H1 (cell line): ENCODE results near the gene CD248. TPM values are rescaled to one million over a fixed set of nuclear protein-coding genes. Genes with fewer than 3 reads are reported as not detected.
A peak's percentile ranks its signal among the peaks of the same experiment; 100 is the strongest.

ENCODE experiments used
- CTCF ChIA-PET: fragments of 300-600 bp; sonication (Branson Sonifier 250); formaldehyde crosslinking; loops from one replicate; lab custom pipeline; 2021; ENCODE audit not compliant: partially characterized antibody; lab: Charles Lee
- POLR2A ChIA-PET: fragments of 300-600 bp; sonication (Branson Sonifier 250); formaldehyde crosslinking; loops from one replicate; lab custom pipeline; 2021; ENCODE audit warnings: inconsistent platforms; ENCODE audit not compliant: partially characterized antibody; lab: Charles Lee
- DNase-seq, 2 experiments: peaks; one replicate each; pipeline versions ENCODE4 v3.0.0 to v3.0.0-alpha.2; 2010 to 2022; ENCODE audit warnings: low spot score in 2 of 2, low read depth in 1 of 2, mixed read lengths in 1 of 2
- FAIRE-seq: peaks from 2 replicates; lab custom pipeline; 2011; peaks lifted over from hg19 to GRCh38; lab: Jason Lieb, UNC
- H2AFZ ChIP-seq: 2 replicates; pipeline ENCODE4 v1.8.1; 2012; ENCODE audit warnings: low read length, inconsistent platforms
- H2AK5ac ChIP-seq: 2 replicates; pipeline ENCODE4 v1.6.1; 2013; ENCODE audit warnings: low read depth, low read length
- H2BK120ac ChIP-seq: replicated peaks from 2 replicates; pipeline ENCODE3; 2013; ENCODE audit warnings: low read depth, low read length, inconsistent platforms
- H2BK12ac ChIP-seq: 2 replicates; pipeline ENCODE4 v1.6.1; 2013; ENCODE audit warnings: low read depth, low read length
- H2BK15ac ChIP-seq: 2 replicates; pipeline ENCODE4 v1.6.1; 2013; ENCODE audit warnings: low read length
- H2BK20ac ChIP-seq: 2 replicates; pipeline ENCODE4 v1.6.1; 2013; ENCODE audit warnings: low read length
- H2BK5ac ChIP-seq: 2 replicates; pipeline ENCODE4 v1.6.1; 2013; ENCODE audit warnings: low read depth, low read length
- H3K14ac ChIP-seq: 2 replicates; pipeline ENCODE4 v1.6.1; 2013; ENCODE audit warnings: inconsistent platforms; ENCODE audit not compliant: insufficient read length
- H3K18ac ChIP-seq: 2 replicates; pipeline ENCODE4 v1.6.1; 2013; ENCODE audit warnings: low read length; ENCODE audit errors: extremely low read depth
- H3K23ac ChIP-seq: 2 replicates; pipeline ENCODE4 v1.6.1; 2013; ENCODE audit warnings: inconsistent platforms; ENCODE audit not compliant: insufficient read length
- H3K23me2 ChIP-seq: 2 replicates; pipeline ENCODE4 v1.6.1; 2013; ENCODE audit warnings: low read depth, low read length
- H3K27ac ChIP-seq: 2 replicates; pipeline ENCODE4 v1.6.1; 2011; ENCODE audit warnings: low read depth, low read length, inconsistent platforms
- H3K27me3 ChIP-seq, 4 experiments: replicated peaks in 1 of 4; 1 replicate in 1 of 4; 2 replicates in 3 of 4; pipeline versions ENCODE4 v1.6.1 to v1.8.1; 2011 to 2013; ENCODE audit warnings: low read length in 3 of 4, mild to moderate bottlenecking in 3 of 4, inconsistent platforms in 2 of 4, mixed read lengths in 2 of 4, moderate library complexity in 1 of 4; ENCODE audit not compliant: control insufficient read depth in 3 of 4, insufficient read depth in 3 of 4; ENCODE audit errors: extremely low read depth in 1 of 4
- H3K36me3 ChIP-seq, 4 experiments: 2 replicates each; pipeline versions ENCODE4 v1.6.1 to v1.8.1; 2011 to 2013; ENCODE audit warnings: mild to moderate bottlenecking in 4 of 4, low read length in 3 of 4, moderate library complexity in 2 of 4, control low read depth in 1 of 4, inconsistent platforms in 1 of 4; ENCODE audit not compliant: insufficient read depth in 4 of 4, control insufficient read depth in 2 of 4
- H3K4ac ChIP-seq: replicated peaks from 2 replicates; pipeline ENCODE3; 2013; ENCODE audit warnings: low read length, low read depth, mixed read lengths, inconsistent platforms; ENCODE audit not compliant: insufficient read length
- H3K4me1 ChIP-seq, 4 experiments: replicated peaks in 1 of 4; 1 replicate in 1 of 4; 2 replicates in 3 of 4; pipeline versions ENCODE4 v1.6.1 to v1.8.1; 2011 to 2013; ENCODE audit warnings: low read length in 3 of 4, inconsistent platforms in 2 of 4, mixed read lengths in 1 of 4; ENCODE audit not compliant: insufficient read depth in 4 of 4, control insufficient read depth in 3 of 4
- H3K4me2 ChIP-seq, 2 experiments: 2 replicates each; pipeline versions ENCODE4 v1.6.1 to v1.8.1; 2011 to 2013; ENCODE audit warnings: low read depth in 2 of 2, low read length in 2 of 2, control low read depth in 1 of 2, inconsistent platforms in 1 of 2, mild to moderate bottlenecking in 1 of 2; ENCODE audit not compliant: insufficient read depth in 1 of 2
- H3K4me3 ChIP-seq, 4 experiments: fragments of 200-600, 300-600 bp in 1 of 4; sonication (generic), shearing (Covaris generic), sonication (Bioruptor Twin) in 1 of 4; 2 replicates each; pipeline versions ENCODE4 v1.5.1 to v1.8.1; 2011 to 2016; ENCODE audit warnings: low read length in 4 of 4, low read depth in 3 of 4, control low read depth in 2 of 4, inconsistent platforms in 2 of 4, mild to moderate bottlenecking in 2 of 4, mixed read lengths in 1 of 4, moderate library complexity in 1 of 4; ENCODE audit not compliant: insufficient read depth in 2 of 4; ENCODE audit errors: extremely low read depth in 1 of 4
- H3K56ac ChIP-seq: replicated peaks from 2 replicates; pipeline ENCODE3; 2013; ENCODE audit warnings: low read depth, mild to moderate bottlenecking, mixed read lengths, low read length, inconsistent platforms; ENCODE audit not compliant: insufficient read length
- H3K79me1 ChIP-seq: 2 replicates; pipeline ENCODE4 v1.6.1; 2013; ENCODE audit warnings: low read depth, low read length, control low read depth
- H3K79me2 ChIP-seq, 2 experiments: 2 replicates each; pipeline versions ENCODE4 v1.6.1 to v1.8.1; 2012 to 2013; ENCODE audit warnings: low read length in 2 of 2, mild to moderate bottlenecking in 2 of 2, inconsistent platforms in 1 of 2; ENCODE audit not compliant: insufficient read depth in 2 of 2, control insufficient read depth in 1 of 2
- H3K9ac ChIP-seq, 4 experiments: replicated peaks in 1 of 4; 1 replicate in 1 of 4; 2 replicates in 3 of 4; pipeline versions ENCODE4 v1.6.1 to v1.8.1; 2011 to 2013; ENCODE audit warnings: low read depth in 3 of 4, low read length in 3 of 4, control low read depth in 2 of 4, mild to moderate bottlenecking in 2 of 4, moderate library complexity in 2 of 4, inconsistent platforms in 1 of 4; ENCODE audit errors: extremely low read depth in 1 of 4
- H3K9me3 ChIP-seq, 2 experiments: 2 replicates each; pipeline versions ENCODE4 v1.6.1 to v1.8.1; 2012 to 2013; ENCODE audit warnings: mild to moderate bottlenecking in 2 of 2, moderate library complexity in 2 of 2, control low read depth in 1 of 2, inconsistent platforms in 1 of 2, low read depth in 1 of 2, low read length in 1 of 2, mixed read lengths in 1 of 2; ENCODE audit not compliant: insufficient read depth in 2 of 2
- H4K20me1 ChIP-seq, 2 experiments: replicated peaks in 1 of 2; 2 replicates each; pipeline versions ENCODE3 to v1.8.1; 2011 to 2013; ENCODE audit warnings: inconsistent platforms in 2 of 2, low read length in 2 of 2, mild to moderate bottlenecking in 1 of 2; ENCODE audit not compliant: insufficient read depth in 2 of 2, control insufficient read depth in 1 of 2
- H4K5ac ChIP-seq: 2 replicates; pipeline ENCODE4 v1.6.1; 2013; ENCODE audit warnings: low read length, low read depth, mixed read lengths, inconsistent platforms; ENCODE audit not compliant: insufficient read length
- H4K8ac ChIP-seq: 2 replicates; pipeline ENCODE4 v1.8.0; 2013; ENCODE audit warnings: mild to moderate bottlenecking, moderate library complexity, low read length, inconsistent platforms; ENCODE audit not compliant: insufficient read depth; ENCODE audit errors: extremely low read depth
- H4K91ac ChIP-seq: replicated peaks from 2 replicates; pipeline ENCODE3; 2013; ENCODE audit warnings: low read length, mixed read lengths, inconsistent platforms; ENCODE audit not compliant: insufficient read length
- ATF3 ChIP-seq: IDR thresholded peaks from 2 replicates; pipeline ENCODE4 v1.6.1; 2011; ENCODE audit warnings: low read depth, mild to moderate bottlenecking, low read length; ENCODE audit not compliant: insufficient read depth
- CBX8 ChIP-seq: fragments of 300-800, 300-1000 bp; sonication (generic); IDR thresholded peaks from 2 replicates; pipeline ENCODE4 v1.7.1; 2016; ENCODE audit warnings: low read depth, low read length, borderline replicate concordance
- CHD2 ChIP-seq: IDR thresholded peaks from 2 replicates; pipeline ENCODE4 v1.6.1; 2012; ENCODE audit warnings: low read length, improper control_type of control experiment
- EZH2 ChIP-seq: fragments of 200-600 bp; sonication (generic); IDR thresholded peaks from 2 replicates; pipeline ENCODE4 v1.7.1; 2012; ENCODE audit warnings: low read depth, mild to moderate bottlenecking, moderate library complexity, low read length, inconsistent platforms; ENCODE audit not compliant: severe bottlenecking
- HDAC2 ChIP-seq, 2 experiments: fragments of 300-600 bp in 1 of 2; sonication (generic) in 1 of 2; IDR thresholded peaks; 2 replicates each; pipeline ENCODE4 v1.6.1; 2011 to 2012; ENCODE audit warnings: low read depth in 2 of 2, low read length in 2 of 2, mild to moderate bottlenecking in 2 of 2, moderate library complexity in 2 of 2, borderline replicate concordance in 1 of 2, inconsistent platforms in 1 of 2
- JUND ChIP-seq: IDR thresholded peaks from 2 replicates; pipeline ENCODE4 v1.6.1; 2011; ENCODE audit warnings: mild to moderate bottlenecking, improper control_type of control experiment, low read length
- KDM1A ChIP-seq: fragments of 200-600, 300-600 bp; sonication (generic); IDR thresholded peaks from 2 replicates; pipeline ENCODE4 v1.7.1; 2016; ENCODE audit warnings: mild to moderate bottlenecking, low read length, borderline replicate concordance
- MAX ChIP-seq: IDR thresholded peaks from 2 replicates; pipeline ENCODE4 v1.6.1; 2012; ENCODE audit warnings: inconsistent platforms
- SP1 ChIP-seq: IDR thresholded peaks from 2 replicates; pipeline ENCODE4 v1.6.1; 2011; ENCODE audit warnings: low read depth, low read length
- WGBS, 2 experiments: shearing (Covaris generic) in 1 of 2; methylation state at CpG; one replicate each; pipeline versions ENCODE4 v1.1.6 to v1.1.7; 2013 to 2015; ENCODE audit warnings: low lambda C conversion rate in 2 of 2, mixed read lengths in 2 of 2, inconsistent platforms in 1 of 2, low coverage in 1 of 2, missing lambda C conversion rate in 1 of 2; ENCODE audit not compliant: insufficient replicate concordance in 2 of 2, insufficient coverage in 1 of 2, insufficient read length in 1 of 2; ENCODE audit errors: extremely low coverage in 1 of 2, missing lambda C conversion rate in 1 of 2; 5-methylcytosine and 5-hydroxymethylcytosine counted together
- polyA plus RNA-seq, 7 experiments: library from polyadenylated mRNA; depleted of rRNA in 3 of 7; stranded (reverse) in 5 of 7; unstranded in 2 of 7; fragments of >200 nt in 5 of 7; fragments of 200-250 nt in 2 of 7; gene quantifications; 1 replicate in 5 of 7; 2 replicates in 1 of 7; 4 replicates in 1 of 7; pipeline versions ENCODE4 v1.2.1 to v1.2.3, GENCODE V29; 2011 to 2013; ENCODE audit warnings: missing spikeins in 2 of 7, mixed read lengths in 2 of 7
- total RNA-seq: library from RNA; stranded (reverse); fragmentation: NEBNext Ultra II Directional; extraction: Animal tissue kit (Norgen Biotek cat#: 25700); gene quantifications from 2 replicates; pipeline ENCODE4 v1.2.1, GENCODE V29; 2021

CD248 gene
- total and polyA plus RNA-seq, 2 of the 8 experiments (the other 6 are each of a cell fraction or from before 2014, with no cell fraction given): 2.7 to 3.9 TPM

GRCh38 chr11:66314186-66314501, 2.7 kb downstream of the CD248 start:
- Histone ChIP-seq H4K91ac (no peak overlapping the region), H4K8ac (no peak overlapping the region), H3K4me2 (peak overlapping the region; percentile 48 to 88; a peak in 3 of 4 replicates), H2BK5ac (no peak overlapping the region), H3K56ac (no peak overlapping the region), H2BK12ac (peak overlapping the region; percentile 71; the same call in 1 of the 2 replicates), H3K79me2 (no peaks in the 10 kb centered on the region), H4K20me1 (no peaks in the 10 kb centered on the region), H4K5ac (no peak overlapping the region), H2BK20ac (no peak overlapping the region), H3K23me2 (peaks cover 8% of the 10 kb centered on the region), H3K9ac (no peak overlapping the region), H3K9me3 (no peaks in the 10 kb centered on the region), H2AK5ac (no peak overlapping the region), H3K4me3 (peak overlapping the region in 1 of 4 experiments; percentile 70; a peak in 2 of 8 replicates), H3K23ac (no peak overlapping the region), H3K18ac (peak overlapping the region; percentile 38; the same call in 1 of the 2 replicates), H3K79me1 (no peaks in the 10 kb centered on the region), H2BK120ac (no peak overlapping the region), H3K27ac (no peak overlapping the region), H3K4me1 (peaks cover 12 to 33% (median 22%) of the 10 kb centered on the region in 4 experiments), H3K36me3 (no peaks in the 10 kb centered on the region), H2AFZ (no peak overlapping the region), H3K27me3 (peaks cover 0 to 3% (median 1%) of the 10 kb centered on the region in 4 experiments; a peak in 2 of 7 replicates), H3K4ac (no peak overlapping the region), H3K14ac (no peak overlapping the region), H2BK15ac (no peak overlapping the region)
- DNase-seq (no peak), FAIRE-seq (no peak)
- WGBS, 2 experiments: 64% methylated on average over 1 of the region's 1 CpG; no CpG with 5 or more reads in 1 of the 2 experiments
- ChIA-PET CTCF (interaction anchor here (0.9 to 11.7 kb wide), 9 partner anchors 8 to 72 kb away, joined by 3 to 242 read pairs (median 27); partner anchors contain the start of genes B4GAT1 and RIN1), POLR2A (interaction anchor here (1.7 to 2.5 kb wide), 3 partner anchors 8 to 25 kb away, joined by 6 to 10 read pairs (median 7); partner anchors contain the start of gene YIF1A)
- TF ChIP-seq SP1 (no peak), HDAC2 (IDR thresholded peaks at IDR 0.05; ENCODE audit: borderline replicate concordance in 1 of 2, low read depth in 2 of 2, low read length in 2 of 2) (no peak), MAX (no peak), JUND (no peak), CBX8 (no peak), KDM1A (no peak), CHD2 (no peak), ATF3 (no peak), EZH2 (no peak)
